Measurements from ENCODE around the gene FAM222B.

DNA sequence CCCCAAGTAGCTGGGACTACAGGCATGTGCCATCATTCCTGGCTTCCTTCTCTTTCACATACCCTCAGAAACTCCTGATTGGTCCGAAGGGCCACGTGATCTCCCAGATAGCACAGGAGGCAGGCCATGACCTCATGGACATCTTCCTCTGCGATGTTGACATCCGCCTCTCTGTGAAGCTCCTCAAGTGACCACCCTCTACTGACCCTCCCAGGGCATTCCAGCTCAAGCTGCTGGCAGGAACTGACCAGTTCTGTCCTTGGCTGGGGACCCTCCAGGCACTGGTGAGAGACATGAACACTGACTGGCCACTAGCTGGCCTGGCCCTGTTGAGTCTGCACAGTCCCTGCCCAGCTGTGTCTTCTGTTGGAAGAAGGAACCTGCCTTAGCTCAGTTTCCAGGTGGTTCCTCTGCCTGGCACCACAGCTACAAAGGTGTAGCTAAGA is 17.8 kb upstream of the FAM222B start:
- TF ChIP-seq CTCF (IDR thresholded peaks at IDR 0.05) (no peak), POLR2A (IDR thresholded peaks at IDR 0.05) (no peak)
